ENCODE results near the gene KIRREL3. TPM values are rescaled to one million over a fixed set of nuclear protein-coding genes. Genes with fewer than 3 reads are reported as not detected.

The KIRREL3 gene
- total and polyA plus RNA-seq, 9 of the 15 experiments (the other 6 are each of a cell fraction or from before 2014, with no cell fraction given), result 0.04 to 0.10 TPM; not detected in 7

GRCh38 chr11:126560221-126560620 is 440.3 kb downstream of the KIRREL3 start:
- Histone ChIP-seq H4K20me1 (replicated peaks; ENCODE audit: control insufficient read depth, insufficient read depth, low read length) (0 out of 2 replicates have a peak, but pooled peaks cover 7% of the 10 kb centered on the region), H3K4me3 (no peak overlapping the region), H3K27ac (ENCODE audit: extremely low read depth, low read depth, low read length) (no peak overlapping the region), H3K9me1 (ENCODE audit: control insufficient read depth, insufficient read depth, low read length) (no peaks in the 10 kb centered on the region), H3K4me2 (ENCODE audit: insufficient read depth, low read length) (no peak overlapping the region), H3K79me2 (ENCODE audit: control insufficient read depth, insufficient read depth, low read length) (no peaks in the 10 kb centered on the region), H2AFZ (ENCODE audit: low read depth, low read length) (no peak overlapping the region), H3K27me3 (ENCODE audit: control insufficient read depth in 2 of 2, insufficient read depth in 2 of 2, low read length in 2 of 2) (no peaks in the 10 kb centered on the region; a peak in 1 of 5 replicates), H3K36me3 (ENCODE audit: control insufficient read depth, insufficient read depth, low read length) (no peaks in the 10 kb centered on the region), H3K9ac (ENCODE audit: insufficient read depth in 1 of 2, low read depth in 2 of 2, low read length in 2 of 2) (no peak overlapping the region), H3K9me3 (replicated peaks; ENCODE audit: control insufficient read depth, insufficient read depth, low read depth, low read length) (no peaks in the 10 kb centered on the region), H3K4me1 (replicated peaks in 1 of 2; ENCODE audit: control insufficient read depth in 2 of 2, insufficient read depth in 2 of 2, low read length in 2 of 2) (no peaks in the 10 kb centered on the region)
- 0% methylated on average over 4 of the region's 4 CpGs for WGBS (ENCODE audit: insufficient coverage, low coverage, missing lambda C conversion rate)
- ChIA-PET POLR2A (no interaction called here), CTCF (ENCODE audit: low intra/inter-chr PET ratio) (no interaction called here)
- no peak for ATAC-seq
- no peak for DNase-seq (ENCODE audit: extremely low read depth in 1 of 4, low spot score in 3 of 4)
- intact Hi-C loops (cut with micrococcal nuclease) (no loop called here), in situ Hi-C loops (cut with MboI) (no loop called here)
- FAIRE-seq, result no peak
- BruUV-seq (replicated peaks), result no TSS peak
- TF ChIP-seq CHD2 (IDR thresholded peaks at IDR 0.05; ENCODE audit: low read depth, low read length), result no peak
- TF ChIP-seq IRF2 (CRISPR knock-in tag; IDR thresholded peaks at IDR 0.05), result no peak
- TF ChIP-seq SP2 (IDR thresholded peaks at IDR 0.05; ENCODE audit: extremely low read depth, low read depth, low read length, poor library complexity, severe bottlenecking), result no peak
- no peak for TF ChIP-seq CEBPG (CRISPR knock-in tag; IDR thresholded peaks at IDR 0.05)
- TF ChIP-seq CEBPG (tag; conservative IDR thresholded peaks at IDR 0.05 in 1 of 2, IDR thresholded peaks at IDR 0.05 in 1 of 2), result no peak
- no peak for TF ChIP-seq CC2D1A (IDR thresholded peaks at IDR 0.05)
- TF ChIP-seq ZNF407 (IDR thresholded peaks at IDR 0.05; ENCODE audit: low read depth), result no peak
- TF ChIP-seq VEZF1 (CRISPR knock-in tag; IDR thresholded peaks at IDR 0.05), result no peak
- TF ChIP-seq TRIM25 (IDR thresholded peaks at IDR 0.05; ENCODE audit: borderline replicate concordance), result no peak
- no peak for TF ChIP-seq RBM39 (optimal IDR thresholded peaks at IDR 0.05; ENCODE audit: low read depth, low read length)

Data from K562 (cell line).